GM21381 (cell line): ENCODE measurements around the gene RGS6.

Source experiments
- ATAC-seq: cut with Tn5 transposase; IDR thresholded peaks from one replicate; pipeline ENCODE4 v1.9.1; 2021; ENCODE audit warnings: mild to moderate bottlenecking, moderate library complexity; ENCODE audit not compliant: unreplicated experiment

RGS6 gene

DNA sequence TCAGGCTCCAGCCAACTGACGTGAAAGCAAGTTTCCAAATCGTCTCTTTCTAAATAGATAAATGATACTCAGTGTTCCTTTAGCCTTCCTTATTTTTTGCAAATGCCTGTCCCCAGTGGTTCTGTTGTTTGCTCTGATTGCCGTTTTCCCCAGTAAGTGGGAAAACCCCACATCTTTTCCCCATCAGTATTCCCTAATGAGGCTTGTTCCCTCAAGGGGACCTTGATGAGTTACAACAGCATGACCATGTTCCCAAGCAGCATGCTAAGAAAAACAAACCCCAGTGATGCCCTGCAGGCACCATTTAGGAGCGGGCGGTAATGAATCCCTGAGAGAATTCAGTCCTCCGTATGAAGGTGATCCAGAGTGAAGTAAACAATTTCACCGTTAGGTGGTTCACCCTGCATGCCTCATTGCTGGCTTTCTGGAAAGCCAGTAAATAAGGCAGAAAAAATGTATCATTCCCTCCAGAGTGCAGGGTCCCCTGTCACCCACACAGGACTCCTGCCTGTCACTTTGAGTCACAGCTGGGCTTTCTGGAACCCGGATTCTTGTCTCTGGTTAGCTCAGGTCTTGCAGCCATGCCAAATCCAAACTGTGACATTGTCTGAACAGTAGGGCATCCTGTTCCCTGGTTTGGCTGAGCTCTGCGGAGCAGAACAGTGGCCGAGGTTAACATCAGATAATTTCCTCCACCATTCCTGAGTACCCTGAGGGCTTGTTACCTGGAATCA lies 222.6 kb downstream of the RGS6 start:
- ATAC-seq: no peak

DNA sequence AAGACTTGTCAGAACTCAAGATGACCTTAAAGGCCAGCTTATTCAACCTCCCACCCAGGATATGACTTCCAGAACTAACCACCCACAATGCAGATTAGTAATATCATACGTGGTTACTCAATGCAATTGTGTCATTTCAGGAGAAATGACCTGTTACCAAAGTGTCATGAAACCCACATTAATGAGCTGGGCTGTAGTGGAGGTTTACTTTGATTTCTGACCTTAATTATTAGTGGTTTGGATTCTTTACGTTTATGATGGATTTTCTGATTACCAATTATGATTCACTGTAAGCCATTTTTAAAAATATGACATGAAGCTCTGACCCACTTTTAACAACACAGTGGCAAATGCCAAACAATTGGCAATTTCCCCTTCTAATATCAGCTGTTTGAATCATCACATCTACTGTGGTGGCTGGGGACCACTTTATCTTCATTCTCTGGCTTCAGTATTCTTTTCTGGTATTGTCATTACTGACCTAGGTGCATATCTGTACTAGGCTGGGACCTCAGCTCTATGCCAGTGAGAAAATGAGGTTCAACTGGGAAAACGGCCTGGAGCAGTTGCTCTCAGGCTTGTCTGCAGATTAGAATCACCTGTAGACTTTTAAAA lies 223.3 kb downstream of the RGS6 start:
- ATAC-seq: no peak

DNA sequence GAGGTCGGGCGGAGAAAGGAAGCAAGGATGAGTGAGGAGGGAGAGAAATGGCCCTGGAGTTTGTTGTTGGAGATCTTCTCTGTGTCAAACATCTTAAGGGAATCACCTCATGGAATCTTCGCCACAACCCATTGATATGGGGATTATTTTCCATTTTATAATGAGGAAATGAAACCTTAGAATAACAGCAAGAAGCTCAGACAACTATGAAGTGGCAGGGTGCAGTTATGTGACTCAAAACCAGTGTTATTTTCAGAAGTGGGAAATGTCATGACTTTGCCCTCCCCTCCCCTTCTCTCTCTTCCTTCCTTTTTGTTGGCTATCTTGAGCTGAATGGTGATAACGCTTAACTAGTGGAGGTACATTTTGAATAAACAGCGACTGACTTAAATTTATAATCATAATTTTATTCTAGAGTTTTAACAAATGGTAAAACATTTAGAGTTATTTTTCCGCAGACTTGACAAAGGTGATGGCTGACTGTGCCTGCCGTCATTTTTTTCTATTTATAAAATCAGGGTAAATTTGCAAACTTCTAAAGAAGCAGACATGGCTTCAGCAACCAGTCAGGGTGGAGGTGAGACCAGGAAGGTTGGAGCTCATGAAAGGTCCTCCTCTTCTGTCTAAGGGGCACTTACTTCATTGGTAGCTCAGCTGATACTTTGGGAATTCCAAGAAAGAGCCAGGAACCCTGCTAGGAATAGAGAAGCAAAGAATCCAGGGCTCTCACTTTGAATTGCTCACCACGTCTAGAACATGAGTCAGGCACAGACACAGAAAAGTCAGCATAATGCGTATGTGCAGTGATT lies 232.4 kb downstream of the RGS6 start:
- ATAC-seq: no peak

DNA sequence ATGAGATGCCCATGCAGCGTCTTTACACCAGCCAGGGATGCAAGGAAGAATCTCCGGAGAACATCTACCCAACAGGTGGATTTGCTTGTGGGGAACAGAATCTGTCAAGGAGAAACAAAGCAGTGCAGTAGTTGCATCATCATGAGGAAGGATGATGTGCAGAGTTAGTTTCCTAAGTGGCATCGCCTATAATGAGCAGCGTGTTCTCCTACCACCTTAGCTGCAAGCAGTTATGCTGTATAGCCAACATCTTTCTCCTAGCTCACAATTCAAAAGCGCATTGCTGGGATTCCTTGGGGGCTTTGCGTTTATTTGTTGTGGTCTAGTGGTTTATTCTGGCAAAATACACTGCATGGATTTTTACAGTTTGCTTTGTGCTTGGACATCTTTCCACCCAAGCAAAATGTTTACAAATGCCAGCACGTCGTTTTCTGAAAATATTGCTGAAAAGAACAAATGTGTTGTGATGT lies 233.0 kb downstream of the RGS6 start:
- no peak for ATAC-seq

DNA sequence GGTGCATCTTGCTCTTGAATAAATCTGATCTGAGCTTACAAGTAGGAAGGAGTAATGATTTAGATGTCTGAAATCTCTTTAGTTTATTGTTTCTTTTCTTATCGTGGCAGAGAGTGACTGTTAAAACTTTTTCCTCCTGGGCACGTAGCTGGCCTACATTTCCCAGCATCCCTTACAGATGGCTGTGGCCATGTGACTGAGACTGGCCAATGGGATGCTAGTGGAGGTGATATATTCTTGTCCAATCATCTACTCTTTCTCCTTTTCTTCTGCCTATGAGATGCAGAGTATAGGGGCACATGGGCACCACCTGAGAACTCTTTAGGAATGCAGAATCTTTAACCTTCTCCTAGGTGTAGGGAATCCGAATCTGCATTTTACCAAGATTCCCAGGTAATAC lies 237.3 kb downstream of the RGS6 start:
- no peak for ATAC-seq

DNA sequence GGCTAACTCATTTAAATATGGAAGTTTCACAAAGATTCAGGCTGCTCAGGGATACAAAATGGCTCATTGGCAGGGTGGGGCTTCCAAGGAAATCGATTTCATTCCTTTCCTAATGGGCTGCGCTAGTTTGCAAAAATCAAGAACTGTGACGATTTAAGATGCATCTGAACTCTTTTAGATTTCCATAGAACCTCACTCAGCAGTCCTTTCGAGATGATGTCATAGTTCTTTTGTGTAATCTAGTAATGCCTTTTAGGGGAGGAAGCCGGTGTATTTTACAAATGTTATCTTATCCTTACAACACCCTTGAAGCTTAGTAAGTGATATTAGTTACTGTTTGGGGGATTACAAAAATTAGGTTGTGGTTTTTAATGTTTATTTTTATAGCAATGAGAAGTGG lies 239.8 kb downstream of the RGS6 start:
- no peak for ATAC-seq

DNA sequence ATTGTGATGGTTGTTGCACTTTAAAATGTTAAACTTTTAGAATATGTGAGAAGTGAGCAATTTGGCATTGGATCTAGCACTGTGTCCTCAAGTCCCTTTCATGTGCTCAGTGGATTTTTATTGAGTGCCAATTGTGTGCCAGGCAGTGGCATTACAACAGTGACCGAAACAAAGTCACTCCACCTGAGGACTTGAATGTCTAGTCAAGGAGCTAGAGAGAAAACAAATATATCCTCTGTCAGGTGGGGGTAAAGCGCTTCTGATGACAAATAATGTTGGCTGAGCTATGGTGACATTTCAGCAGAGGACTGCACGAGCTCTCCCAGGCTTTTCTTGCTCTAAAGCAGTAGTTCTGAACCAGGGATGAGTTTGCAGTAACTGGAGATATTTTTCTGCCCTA lies 240.4 kb downstream of the RGS6 start:
- no peak for ATAC-seq

DNA sequence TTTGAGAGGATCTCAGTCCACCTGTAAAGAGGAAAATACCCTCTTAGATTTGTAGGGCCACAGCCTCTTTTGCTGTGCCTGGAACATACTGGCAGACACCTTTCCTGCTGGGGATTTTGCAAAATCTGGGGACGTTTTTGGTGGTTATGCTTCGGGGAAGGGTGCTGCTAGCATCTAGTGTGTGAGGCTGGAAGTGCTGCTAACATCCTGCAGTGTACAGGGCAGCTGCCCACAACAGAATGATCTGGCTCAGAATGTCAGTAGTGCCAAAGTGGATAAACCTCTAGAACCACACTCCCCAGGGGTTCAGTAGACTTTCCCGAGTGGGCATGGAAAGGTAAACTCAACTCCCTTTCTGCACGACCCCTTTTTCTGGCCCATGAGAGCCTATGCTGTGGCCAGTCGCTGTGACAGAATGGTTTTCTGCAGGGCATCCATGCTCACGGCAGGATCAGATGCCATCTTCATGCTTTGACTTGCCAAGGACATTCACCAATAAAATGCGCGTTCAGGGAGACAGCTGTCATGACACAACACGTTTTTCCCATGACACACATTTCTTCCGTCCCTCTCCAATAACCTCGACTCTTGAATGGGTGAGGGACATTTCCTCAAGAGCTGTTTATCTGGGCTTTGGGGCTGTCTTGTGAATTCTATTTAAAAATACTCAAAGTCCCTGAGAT lies 240.9 kb downstream of the RGS6 start:
- no peak for ATAC-seq

DNA sequence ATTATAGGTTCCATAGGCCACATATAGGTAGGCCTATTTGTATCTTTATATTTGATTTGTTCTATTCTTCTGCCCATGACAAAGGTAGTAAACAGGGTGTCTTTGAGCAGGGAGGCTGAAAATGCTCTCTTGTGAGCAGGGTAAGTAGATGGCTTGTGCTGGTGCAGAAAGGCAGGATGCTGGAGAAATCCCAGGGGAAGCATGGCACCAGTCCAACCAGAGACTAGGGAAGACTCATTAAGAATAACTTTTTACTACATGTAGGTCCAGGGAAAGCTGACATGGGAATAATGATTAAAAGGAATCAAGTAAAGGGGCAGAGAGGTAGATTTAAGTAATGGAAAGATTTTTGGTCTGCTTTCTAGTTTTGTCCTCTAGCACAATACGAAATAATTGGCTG lies 245.0 kb downstream of the RGS6 start:
- ATAC-seq: no peak

DNA sequence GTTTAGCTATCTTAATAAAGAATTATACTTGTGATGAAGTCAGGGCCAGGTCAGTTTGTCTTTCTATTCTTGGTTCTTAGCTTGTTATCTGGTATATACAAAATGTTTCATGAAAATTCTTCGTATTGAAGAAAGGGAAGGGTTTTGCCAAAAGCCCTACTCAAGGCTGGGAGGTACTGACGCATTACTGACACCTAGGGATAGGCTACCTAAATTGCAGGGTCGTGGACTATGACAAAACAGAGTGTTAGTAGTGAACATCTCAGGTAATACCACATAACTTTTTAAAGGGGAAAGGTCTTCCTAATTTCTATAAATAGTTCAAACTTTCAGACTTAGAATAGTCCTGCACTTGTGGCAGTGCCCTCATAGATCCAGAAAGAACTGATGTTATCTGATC lies 246.3 kb downstream of the RGS6 start:
- ATAC-seq: no peak

DNA sequence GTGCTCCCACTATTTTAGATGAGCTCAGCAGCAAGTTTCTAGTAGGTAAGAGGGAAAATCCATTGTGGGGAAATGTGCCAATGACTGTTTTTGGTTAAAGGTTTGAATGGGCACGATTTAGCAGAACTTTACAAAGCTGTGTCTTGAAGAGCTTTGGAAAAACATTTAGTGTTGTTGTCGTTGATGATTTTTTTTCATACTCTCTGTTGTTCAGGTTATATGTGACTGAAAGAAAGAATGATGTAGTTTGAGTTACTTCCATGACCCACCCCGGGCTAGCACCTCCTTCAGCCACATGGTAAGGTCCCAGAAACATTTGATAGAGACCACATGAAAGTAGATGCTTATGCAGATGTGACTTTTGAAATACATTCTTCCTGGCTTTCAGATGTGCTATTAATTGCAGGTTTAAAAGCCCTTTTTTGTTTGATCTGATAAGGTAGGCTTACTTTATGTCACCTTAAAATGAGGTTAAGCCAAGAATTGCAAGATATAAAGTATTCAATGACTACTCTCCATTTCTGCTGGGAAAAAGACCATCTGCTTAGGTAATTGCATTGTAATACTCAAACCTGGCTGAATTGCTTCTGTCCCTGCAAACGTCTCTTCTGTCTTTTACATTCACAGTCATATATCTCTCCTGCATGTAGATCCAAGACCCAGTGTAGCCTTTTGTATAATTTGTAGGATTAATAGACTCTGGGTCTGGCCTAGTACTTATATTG lies 250.6 kb downstream of the RGS6 start:
- no peak for ATAC-seq

DNA sequence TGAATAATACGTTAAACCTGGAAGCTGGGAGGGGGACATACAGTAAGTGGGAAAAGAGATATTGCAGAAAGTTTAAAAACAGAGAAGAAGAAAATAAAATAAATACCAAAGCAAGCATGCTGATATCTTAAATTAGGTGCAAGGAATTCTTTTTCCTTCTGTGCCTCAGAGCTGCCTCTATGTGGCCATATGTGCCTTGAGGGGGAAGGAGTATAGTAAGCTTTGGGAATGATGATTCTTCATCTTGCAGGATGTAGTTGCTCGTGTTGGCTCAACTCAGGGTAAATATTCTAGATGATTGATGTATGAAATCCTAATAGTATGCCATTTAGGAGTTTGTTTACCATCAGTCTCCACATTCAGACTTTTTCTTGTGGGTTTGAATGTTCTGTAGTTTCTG lies 251.4 kb downstream of the RGS6 start:
- no peak for ATAC-seq

DNA sequence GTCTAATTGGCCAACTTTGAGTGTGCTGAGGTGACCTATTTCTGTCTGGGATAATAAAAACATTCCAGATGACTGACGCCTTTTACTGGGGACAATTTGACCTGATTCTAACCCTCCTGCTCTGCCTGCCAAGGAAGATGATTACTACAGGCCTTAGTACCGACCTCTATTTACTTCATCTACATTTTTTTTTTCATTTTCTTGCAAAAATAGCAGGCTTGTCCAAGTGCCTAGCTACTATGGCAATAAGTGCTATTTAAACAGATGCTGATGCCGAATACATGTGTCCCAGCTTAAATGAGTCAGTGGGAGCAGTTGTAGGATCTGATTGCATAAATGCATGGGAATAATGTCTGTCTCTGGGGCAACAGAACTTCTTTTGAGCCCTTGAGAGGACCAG lies 254.3 kb downstream of the RGS6 start:
- no peak for ATAC-seq

DNA sequence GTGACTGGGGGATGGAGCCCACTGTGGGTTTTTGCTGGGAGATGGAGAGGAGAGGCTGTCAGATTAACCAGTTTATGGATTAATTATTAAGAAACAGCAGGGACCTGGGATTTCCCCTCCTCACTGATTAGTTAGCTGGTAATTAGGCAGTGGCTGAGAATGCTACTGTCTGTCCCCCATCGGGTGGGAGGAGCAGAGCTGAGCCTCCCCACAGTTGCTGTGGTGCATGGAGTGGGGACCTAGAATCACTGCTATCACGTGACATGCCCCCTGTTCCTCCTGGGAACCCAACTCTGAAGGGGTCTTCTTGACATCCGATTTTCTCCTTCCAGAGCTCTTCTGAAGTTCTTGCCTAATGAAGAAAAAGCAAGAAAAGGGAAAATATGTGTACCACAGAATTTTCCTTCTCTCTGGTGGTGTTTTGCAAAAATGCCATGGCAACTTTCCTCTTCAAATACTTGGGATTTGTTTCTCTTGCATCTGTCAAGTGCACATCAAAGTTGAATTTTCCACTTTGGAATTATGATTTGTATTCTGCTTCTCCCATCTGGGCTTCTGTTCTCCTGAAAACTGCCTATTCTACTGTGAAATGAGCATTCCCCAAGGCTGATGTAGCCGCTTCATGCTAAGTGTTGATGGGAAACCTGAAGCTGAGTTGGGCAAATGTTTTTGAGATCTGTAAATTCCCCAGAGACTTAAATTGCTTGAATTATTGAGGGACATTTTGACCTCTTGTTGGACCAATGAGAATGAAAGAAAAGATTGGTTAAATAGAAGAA lies 264.2 kb downstream of the RGS6 start:
- ATAC-seq: no peak

DNA sequence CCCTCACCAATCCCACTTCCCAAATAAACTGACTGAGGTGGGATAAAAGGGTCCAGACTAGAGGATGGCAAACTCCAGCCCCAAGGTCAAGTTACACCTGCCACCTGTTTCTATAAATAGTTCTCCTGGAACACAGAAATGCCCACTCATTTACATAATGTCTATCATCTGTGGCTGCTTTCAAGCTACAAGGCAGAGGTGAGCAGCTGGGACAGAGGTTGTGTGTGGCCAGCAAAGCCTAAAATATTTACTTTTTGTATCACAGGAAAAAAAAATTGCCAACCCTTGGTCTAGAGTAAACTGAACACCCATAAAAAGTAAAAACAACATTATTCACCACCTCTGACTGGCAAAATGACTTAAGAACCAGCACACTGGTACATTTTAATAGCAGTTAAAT lies 269.4 kb downstream of the RGS6 start:
- no peak for ATAC-seq

DNA sequence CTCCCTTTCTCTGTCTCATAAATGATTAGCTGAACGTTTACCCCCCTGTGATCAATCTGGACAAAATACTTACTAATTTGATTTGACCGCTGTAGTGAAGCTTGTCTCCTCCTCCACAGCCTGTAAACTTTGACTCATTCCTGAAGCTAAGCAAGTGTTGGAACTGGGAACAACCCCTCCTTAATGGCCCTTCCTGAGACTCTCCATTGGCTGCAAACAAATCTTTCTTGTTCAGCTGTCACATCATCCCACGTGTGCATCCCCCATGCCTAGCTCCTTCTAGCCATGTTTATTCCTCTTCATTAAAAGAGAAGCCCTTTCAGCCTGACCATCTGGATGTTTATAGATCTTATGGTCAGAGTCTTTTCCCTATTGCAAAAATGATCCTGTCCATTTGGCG lies 281.2 kb downstream of the RGS6 start:
- ATAC-seq: no peak

DNA sequence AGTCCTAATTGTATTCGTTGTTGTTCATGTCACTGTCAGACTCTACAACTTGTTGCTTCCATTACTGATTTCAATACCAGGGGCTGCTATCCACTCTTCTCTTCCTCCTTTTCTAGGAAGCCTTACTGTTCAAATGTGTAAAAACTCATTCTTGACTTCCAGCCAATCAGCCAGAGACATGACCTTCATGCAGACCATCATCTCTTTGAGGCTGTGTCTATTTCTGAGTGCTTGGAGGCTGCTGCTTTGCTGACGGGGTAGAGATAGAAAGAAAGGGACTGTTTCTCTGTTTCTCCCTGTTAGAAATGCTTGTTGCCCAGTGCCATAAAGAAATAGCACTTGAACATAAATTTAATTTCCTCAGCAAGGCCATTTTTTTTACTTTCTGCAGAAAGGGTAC lies 282.9 kb downstream of the RGS6 start:
- ATAC-seq: no peak

DNA sequence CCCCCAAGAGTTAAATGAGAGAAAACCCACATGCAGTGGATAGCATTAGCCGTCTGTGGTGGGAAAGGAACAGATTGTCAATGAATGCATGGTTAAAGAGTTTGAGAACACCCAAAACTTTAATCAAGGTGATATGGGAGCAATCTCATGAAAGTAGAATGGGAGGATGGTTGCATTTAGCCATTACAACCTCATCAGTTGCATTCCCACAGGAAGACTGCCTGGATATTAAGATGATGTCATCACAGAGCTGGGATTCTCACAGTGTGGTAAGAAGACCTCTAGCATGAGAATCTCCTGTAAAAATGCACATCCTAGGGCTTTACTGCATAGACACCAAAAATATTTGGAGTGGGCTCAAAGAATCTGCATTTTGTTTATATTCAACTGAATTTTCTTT lies 284.9 kb downstream of the RGS6 start:
- no peak for ATAC-seq

DNA sequence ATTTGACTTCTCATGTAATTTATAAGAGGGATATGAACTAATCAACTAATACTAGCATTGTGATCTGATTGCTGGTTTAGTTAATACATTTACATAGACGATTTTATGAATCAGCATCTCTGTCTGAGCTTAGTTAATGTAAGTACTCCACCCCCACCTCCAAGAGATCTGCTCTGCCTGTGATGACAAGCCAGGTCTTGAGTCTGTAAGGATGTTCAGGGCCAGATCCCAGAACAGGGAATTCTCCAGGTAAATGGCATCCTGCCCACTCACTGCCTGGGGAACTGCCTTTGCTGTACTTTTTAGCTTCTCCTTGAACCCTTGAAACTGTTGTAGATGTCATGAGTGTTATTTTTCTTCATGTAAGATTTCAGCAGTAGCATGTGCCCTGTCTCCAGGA lies 289.8 kb downstream of the RGS6 start:
- no peak for ATAC-seq

DNA sequence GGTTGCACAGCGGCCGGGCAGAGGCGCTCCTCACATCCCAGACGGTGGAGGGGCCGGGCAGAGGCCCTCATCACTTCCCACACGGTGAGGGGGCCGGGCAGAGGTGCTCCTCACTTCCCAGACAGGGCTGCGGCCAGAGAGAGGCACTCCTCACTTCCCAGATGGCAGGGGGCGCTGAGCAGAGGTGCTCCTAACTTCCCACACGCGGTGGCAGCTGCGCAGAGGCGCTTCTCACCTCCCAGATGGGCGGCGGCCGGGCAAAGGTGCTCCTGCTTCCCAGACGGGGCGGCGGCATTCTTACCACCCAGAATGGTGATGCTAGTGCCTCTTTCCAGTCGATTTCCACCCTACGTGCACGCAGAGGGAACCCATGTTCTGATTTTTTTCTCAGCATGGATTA lies 304.4 kb downstream of the RGS6 start:
- ATAC-seq: no peak
